SH-SY5Y (cell line): ENCODE measurements around the gene MAGI2.

Experiments used
- GATA2 ChIP-seq: IDR thresholded peaks from 2 replicates; pipeline ENCODE4 v1.6.1; 2011; ENCODE audit warnings: mild to moderate bottlenecking, low read depth, low read length
- GATA3 ChIP-seq: IDR thresholded peaks from 2 replicates; pipeline ENCODE4 v1.6.1; 2011; ENCODE audit warnings: low read depth, mild to moderate bottlenecking, low read length, moderate library complexity

MAGI2 gene

GRCh38 chr7:78066599-78066998 lies 1386.9 kb downstream of the MAGI2 start:
- no peak for TF ChIP-seq GATA2
- no peak for TF ChIP-seq GATA3

- TF ChIP-seq GATA2 (no peak), GATA3 (no peak)
Measured at GRCh38 chr7:78063758-78064157, 1389.7 kb downstream of the MAGI2 start.

GRCh38 chr7:78062214-78062613 lies 1391.3 kb downstream of the MAGI2 start:
- TF ChIP-seq GATA2 = no peak
- no peak for TF ChIP-seq GATA3

- TF ChIP-seq GATA3 (no peak), GATA2 (no peak)
Measured at GRCh38 chr7:78057571-78057970, 1395.9 kb downstream of the MAGI2 start.

GRCh38 chr7:78055599-78055998 lies 1397.9 kb downstream of the MAGI2 start:
- TF ChIP-seq GATA2 = no peak
- no peak for TF ChIP-seq GATA3

GRCh38 chr7:78055001-78055573 lies 1398.4 kb downstream of the MAGI2 start:
- no peak for TF ChIP-seq GATA3
- TF ChIP-seq GATA2 = no peak

GRCh38 chr7:78052112-78052511 lies 1401.4 kb downstream of the MAGI2 start:
- TF ChIP-seq GATA2 (no peak), GATA3 (no peak)

- no peak for TF ChIP-seq GATA2
- no peak for TF ChIP-seq GATA3
Measured at GRCh38 chr7:78047800-78048199, 1405.7 kb downstream of the MAGI2 start.

- TF ChIP-seq GATA2 (no peak), GATA3 (no peak)
Measured at GRCh38 chr7:78043159-78043558, 1410.3 kb downstream of the MAGI2 start.

GRCh38 chr7:78041423-78041822 lies 1412.0 kb downstream of the MAGI2 start:
- TF ChIP-seq GATA3 (no peak), GATA2 (no peak)

- TF ChIP-seq GATA2 (no peak), GATA3 (no peak)
Measured at GRCh38 chr7:78039790-78040776, 1413.4 kb downstream of the MAGI2 start.

- TF ChIP-seq GATA3 (no peak), GATA2 (no peak)
Measured at GRCh38 chr7:78038465-78039080, 1414.9 kb downstream of the MAGI2 start.

- TF ChIP-seq GATA2 = no peak
- TF ChIP-seq GATA3 = no peak
Measured at GRCh38 chr7:78037603-78038002, 1415.9 kb downstream of the MAGI2 start.

- TF ChIP-seq GATA3 = no peak
- TF ChIP-seq GATA2 = no peak
Measured at GRCh38 chr7:78033410-78033809, 1420.1 kb downstream of the MAGI2 start.
